SHP77 (cell line): ENCODE measurements around the gene JAM2.
A peak's percentile ranks its signal among the peaks of the same experiment; 100 is the strongest.

Experiments
- DNase-seq, 2 experiments: peaks; one replicate each; lab custom pipeline; 2025; lab: John Stamatoyannopoulos, UW

JAM2 gene

DNA sequence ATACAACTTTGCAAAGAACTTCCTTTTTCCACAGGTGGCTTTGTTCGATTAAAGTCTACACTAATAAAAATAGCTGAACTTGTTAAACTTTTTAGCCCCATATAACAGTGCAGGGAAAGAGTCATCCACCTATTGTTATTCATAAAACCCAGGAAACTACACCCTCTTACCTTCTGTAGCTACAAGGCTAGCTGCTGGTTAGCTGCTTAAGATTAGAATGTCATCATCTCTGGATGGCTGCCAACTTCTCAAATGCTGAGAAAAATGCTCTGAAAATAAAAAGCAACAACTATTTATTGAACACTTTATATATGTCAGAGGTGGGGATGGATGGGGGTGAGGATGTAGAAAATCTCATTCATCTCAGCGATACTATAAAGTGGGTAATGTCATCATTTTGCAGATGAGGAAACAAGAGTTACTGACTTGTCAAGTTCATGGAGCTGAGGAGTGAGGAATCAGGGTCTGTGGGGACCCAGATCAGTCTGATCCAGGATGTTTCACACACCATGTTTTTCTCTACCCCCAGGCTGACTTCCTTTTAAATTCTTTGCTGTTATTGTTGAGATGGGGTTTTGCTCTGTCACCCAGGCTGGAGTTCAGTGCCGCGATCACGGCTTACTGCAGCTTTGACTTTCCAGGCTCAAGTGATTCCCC is 78.6 kb downstream of the JAM2 start:
- DNase-seq, result no peak

DNA sequence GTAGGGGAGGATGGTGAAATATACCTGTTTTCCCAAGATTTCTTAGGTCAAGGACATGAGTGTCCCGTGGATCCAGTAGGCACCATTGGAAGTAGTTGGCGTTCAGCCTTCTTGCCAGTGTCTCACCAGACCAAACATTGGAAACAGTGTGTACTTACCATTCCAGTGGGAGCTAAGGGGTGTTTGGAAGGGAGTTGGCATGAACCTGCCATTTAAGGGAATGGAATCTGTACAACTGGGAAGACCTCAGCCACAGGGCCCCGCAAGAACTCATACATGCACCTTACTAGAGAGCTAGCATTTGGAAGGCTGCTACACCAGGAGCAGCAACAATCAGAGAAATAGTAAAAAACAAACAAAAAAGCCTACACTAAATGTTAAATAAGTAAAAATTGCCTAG is 82.9 kb downstream of the JAM2 start:
- no peak for DNase-seq

DNA sequence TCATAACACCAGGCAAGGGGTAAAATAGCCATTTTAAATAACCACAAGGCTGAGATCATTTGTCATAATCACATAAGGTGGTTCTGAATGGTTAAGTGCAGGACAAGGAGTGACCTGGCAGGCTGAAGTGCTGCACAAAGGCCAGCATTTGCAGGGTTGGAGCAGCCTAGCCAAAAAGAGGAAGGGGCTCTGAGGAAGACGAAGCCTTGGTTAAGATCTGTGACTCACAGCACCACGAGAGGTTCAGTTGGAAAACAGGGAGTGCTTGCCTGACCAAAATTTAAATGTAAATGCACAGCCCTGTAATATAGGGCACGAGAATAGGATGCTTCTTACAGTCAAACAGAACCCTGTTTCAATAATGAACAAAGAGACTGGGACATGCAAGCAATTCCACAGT is 83.6 kb downstream of the JAM2 start:
- DNase-seq, result no peak

DNA sequence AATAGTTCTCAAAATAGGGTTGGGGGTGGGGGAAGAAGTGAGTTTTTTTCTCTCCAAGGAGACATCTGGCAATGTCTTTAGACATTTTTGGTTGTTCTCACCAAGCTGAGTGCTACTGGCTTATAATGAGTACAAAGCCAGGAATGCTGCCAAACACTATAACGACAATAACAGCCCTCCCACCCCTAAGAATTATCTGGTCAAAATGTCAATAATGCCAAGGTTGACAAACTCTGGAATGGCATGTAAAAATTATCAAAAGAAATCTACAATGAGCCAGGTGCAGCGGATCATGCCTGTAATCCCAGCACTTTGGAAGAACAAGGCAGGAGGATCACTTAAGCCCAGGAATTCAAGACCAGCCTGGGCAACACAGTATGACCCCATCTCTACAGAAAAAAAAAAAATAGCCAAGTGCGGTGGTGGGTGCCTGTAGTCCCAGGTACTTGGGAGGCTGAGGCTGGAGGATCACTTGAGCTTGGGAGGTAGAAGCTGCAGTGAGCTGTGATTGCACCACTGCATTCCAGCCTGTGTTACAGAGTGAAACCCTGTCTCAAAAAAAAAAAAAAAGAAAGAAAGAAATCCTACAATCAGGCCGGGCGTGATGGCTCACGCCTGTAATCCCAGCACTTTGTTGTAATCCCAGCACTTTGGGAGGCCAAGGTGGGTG is 93.2 kb downstream of the JAM2 start:
- DNase-seq, result no peak

DNA sequence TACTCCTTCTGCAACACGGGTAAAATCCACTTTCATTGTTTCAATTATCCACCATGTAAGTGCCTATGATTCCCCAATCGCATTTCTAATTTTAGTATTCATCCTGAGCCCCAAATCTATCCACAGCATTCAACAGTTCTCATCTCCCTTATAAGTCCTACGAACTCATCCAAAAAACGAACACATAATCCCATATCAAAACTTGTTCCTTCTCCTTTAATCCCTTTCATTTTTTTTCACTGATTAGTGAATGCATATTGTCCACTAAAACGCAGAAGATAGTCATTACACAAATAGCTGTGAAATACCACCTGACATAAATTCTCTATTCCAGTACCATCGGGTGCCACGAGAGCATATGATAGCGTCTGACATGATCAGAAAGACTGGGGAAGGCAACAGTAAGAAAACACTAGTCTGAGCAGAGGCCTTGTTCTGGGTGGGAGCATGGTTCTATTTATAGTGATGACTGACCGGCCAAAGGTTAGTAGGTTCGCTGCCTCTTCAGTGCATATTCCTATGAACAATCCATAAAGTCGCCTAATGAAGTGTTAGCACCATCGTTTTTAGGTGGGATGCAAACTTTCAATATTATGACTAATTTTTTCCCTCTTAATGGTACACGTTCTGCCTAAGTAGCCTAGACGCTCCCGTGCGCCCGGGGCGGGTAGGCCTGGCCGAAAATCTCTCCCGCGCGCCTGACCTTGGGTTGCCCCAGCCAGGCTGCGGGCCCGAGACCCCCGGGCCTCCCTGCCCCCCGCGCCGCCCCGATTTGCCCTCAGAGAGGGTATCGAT is 95.0 kb downstream of the JAM2 start:
- peak in 1 of 2 experiments; percentile 10 for DNase-seq

DNA sequence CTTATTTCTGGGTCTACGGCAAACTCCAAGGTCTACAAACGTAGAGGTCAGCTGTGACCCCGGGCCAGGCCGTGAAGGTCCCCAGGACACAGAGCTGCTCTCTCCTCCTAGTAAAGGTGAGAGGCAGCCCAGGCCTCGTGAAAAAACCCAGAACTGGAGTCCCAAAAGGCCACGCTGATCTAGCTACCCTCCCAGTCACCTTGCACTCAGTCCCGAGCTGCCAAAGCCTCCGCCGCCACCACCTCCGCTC is 95.5 kb downstream of the JAM2 start:
- DNase-seq, result no peak

DNA sequence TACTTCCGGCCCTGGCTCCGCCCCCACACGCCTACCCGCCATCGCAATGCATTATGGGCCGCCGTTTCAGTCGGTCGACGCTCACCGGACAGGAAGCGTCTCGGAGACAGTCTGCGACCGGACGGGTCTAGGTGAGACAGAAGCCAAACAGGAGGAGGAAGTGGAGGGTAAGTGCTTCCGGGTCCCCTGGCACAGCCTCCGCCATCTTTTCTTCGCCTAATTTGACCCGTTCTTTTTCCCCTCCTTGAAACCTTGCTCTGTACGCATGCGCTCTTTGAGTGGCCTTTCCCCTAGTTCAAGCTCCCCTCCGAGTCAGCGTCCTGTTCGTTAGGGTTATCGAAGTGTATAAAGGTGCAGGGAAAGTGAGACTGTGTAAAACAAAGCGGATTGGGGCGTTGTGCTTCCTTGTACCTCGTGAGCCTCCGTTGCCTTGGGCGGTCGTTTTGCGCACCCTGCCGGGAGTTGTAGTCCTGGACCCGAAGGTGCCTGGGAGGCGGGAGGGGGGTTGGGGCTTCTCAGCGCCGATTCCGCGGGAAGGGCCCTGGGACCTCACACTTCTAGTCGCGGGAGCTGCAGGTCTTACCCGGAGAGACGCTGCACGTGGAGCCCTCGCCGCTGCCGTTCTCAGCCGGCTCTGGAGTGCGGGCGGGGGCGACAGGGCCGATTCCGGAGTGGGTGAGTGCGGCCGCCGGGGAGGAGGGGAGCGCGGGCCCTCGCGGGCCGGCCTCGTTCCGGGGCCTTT is 96.0 kb downstream of the JAM2 start, which contains the start of the genes ATP5PF and GABPA:
Gene ATP5PF (minus strand): TSS at position 1 of the 742 bp plus-strand sequence. CDS start 5,110 bp downstream, outside the sequence.
Gene GABPA (plus strand): TSS at position 69 of the 742 bp plus-strand sequence. CDS start 6,627 bp downstream, outside the sequence.
- DNase-seq, result peak; percentile 94 to 96

DNA sequence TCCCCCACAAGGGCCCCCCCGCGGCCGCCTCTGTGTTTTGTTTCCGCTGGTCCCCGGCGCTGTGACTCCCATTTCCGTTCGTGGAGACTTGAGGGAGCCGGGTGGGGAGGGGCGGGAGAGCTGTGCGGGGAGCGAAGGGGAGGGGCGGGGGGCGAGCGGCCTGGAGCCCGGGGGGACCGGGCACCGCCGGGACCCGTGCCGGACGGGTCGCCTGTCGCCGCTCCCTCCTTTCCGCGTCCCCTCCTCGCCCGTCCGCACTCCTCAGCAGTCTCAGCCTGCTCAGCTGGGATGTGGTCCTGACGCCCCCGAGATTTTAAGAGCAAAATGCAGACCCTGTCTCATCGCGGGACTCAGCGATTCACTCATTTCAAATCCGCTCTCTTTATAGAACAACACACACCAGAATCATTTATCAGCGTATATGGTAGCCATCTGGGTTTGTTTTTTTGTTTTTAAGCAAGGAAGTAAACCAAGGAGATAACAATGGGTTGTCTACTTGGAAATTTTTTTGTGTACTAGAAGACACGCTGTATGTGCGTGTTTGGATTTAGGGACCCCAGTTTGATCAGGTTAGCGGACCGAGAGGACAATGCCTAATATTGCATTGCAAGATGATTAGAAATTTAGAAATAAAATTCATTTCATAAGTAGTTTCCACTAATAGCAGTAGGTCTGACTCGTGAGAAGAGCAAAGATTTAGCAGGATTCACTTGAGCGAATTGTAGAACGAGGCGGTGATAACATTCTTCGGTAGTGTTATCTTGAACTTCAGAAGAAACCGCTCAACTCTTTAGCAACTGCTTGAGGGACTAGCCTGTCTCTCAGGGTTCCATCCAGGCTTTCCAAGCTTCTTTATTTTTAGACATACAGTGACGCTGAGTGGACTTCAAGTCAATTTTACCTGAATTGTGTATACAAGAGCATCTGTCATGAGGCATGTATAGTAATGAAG is 96.9 kb downstream of the JAM2 start:
- DNase-seq, result peak; percentile 89 to 90

DNA sequence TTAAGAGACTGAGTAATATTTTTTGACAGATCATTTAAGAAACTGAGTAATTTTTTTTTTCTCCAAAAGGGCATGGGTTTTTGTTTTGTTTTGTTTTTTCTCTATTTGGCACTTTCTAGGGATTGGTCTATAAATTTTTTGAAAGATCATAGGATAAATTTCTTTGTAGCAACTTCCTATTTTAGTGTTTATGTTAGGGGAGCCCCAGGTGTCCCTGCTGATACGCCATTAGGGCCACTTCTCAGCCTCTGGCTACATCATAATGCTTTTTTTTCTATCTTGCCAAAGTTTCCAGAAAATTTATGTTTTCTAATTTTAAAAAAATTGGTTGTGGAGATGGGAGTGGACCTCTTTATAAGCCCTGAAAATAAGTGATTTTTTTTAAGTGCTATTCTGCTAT is 98.4 kb downstream of the JAM2 start:
- DNase-seq, result no peak

DNA sequence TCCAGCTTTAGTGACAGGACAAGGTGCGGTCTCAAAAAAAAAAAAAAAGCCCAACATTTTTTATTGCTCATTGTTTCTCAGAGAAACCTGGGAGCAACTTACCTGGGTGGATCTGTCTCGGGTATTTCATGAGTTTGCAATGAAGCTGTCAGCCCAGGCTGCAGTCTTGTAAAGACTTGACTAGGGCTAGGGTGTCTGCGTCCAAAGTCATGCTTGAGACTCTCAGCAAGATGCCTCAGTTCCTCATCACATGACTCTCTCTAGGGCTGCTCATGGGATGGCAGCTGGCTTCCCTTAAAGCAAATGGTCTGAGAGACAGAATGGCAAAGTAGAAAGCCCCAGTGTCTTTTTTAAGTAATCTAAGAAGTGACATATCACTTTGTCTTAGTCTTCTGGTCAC is 103.8 kb downstream of the JAM2 start:
- DNase-seq, result no peak

DNA sequence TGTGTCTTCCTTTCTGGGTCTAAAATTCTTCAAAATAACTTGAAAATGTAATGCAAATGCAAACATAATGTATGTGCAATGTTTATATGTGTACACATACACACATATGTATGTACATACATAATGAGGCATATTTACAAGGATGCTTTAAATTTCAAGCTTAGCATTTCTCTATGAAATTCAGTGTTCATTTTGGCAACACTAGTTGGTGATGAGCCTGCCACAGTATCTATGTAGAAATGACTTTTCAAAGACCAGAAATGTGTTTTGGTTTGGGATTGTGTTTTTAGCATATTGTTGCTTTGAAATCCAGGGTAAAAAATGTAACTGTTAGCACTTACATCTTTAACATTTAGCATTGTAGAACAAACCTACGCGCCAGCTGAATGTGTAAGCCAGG is 105.8 kb downstream of the JAM2 start:
- DNase-seq, result no peak

DNA sequence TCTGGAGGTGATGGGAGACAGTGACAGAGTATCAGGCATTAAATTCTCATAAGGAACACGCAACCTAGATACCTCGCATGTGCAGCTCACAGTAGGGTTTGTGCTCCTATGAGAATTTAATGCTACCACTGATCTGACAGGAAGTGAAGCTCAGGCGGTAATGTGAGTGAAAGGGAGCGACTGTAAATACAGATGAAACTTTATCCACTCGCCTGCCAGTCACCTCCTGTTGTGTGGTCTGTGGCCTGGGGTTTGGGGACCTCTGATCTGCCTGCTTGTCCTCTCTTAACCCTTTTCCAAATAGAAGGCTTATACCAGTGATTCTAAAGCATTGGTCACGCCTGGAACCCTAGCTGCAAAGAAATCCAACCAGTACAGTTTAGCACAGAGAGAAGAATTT is 111.0 kb downstream of the JAM2 start:
- no peak for DNase-seq

DNA sequence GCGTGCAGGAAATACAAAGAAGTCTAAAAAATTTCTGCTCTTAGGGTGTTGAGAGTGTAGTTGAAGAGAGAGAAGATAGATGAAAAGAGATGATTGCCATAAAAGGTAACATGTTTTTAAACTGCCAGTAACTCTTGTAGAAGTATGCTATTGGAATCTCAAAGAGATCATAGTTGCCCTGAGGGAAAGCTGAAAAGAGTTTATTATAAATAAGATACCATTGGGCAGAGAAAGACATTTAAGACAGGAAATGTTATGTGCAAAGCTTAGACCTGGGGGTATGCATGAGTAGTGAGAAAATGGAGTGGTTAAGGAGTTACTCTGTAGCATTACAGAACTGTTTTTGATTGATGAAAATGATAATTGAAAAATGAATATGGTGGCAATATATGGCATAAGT is 113.4 kb downstream of the JAM2 start:
- DNase-seq, result no peak

DNA sequence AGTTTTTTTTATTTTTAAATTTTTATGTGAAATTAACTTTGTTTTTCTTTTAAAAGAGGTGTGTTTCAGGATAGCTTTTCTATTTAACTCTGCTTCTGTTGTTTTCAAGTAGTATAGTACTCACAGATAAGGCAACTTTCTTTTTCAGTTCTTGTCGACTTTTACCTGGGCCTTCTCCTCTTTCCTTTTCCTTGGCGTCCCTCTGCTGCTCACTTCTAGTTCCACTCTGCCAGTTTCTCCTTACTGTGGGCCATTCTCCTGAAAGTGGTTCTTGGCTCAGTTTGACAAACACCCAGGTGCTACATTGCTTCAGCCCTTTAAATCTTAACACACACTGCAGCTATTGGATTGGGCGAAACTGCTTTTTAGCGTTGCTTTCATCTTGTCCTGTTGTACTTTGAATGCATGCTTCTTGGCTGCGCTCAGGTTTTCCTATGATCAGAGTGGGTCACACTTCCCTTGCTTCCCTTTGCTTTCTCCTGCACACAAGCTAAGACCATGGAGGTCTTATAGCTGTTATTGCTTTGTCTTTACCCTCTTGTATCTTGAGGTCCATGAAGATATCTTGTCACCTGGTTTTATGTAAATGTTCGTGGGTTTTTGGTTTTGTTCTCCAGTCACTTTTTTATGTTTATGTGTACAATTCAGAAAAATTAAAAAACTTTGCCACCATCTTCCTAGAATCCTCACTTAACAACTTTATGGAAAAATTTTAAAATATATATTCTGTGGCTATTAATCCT is 117.3 kb downstream of the JAM2 start:
- no peak for DNase-seq

DNA sequence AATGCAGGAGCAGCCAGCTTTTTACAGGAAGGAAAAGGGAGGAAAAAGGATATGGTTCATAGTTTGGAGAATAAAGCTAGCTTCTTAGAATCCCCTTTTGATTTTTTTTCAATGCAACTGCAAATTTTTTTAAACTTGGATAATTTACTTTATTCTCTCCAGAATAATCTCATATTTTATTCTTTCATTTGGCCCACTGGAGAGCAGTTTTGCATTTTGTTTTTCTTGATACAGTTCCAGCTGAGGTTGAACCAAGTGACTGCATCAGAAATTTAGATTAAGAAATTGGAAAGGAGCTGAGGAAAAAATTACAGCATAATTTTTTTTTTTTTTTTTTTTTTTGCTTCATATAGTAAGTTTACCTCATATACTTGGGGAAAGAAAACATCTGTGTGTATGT is 118.5 kb downstream of the JAM2 start:
- DNase-seq, result no peak

DNA sequence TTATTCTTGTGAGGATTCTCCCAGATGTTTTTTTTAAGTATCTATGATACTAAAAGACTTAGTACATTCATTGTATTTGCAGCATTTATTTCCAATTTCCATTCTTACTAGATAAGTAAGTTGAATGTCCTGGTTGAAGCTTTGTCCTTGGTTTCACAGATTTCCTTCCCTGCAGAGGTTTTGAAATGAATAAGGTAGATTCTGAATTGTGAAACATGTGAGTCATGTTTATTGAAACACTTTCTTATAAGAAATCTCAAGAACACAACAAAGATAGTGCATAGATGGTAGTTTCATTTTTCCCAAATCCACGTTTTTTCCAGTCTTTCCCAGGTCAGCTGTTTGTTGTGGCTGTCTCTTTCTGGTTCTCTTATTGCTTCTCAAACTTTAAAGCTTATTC is 120.5 kb downstream of the JAM2 start:
- DNase-seq, result no peak

DNA sequence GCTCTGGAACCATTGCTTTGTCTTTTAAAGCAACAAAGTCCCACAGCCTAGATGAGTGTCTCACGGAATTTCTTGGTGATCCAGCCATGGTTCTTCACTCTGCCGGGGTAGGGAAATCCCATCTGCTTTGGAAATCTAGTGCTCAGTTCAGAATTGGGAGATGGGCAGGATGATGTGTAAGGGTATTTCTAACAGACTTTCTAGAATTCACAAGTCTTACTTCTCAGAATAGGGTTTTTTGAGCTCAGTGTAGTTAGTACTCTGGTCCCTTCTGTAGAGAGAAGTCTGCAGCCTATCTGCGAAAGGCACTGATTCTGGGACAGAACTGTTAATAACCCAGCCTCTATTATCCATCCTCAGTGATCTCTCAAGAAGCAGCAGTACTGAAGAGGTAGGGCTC is 121.0 kb downstream of the JAM2 start:
- DNase-seq, result no peak

DNA sequence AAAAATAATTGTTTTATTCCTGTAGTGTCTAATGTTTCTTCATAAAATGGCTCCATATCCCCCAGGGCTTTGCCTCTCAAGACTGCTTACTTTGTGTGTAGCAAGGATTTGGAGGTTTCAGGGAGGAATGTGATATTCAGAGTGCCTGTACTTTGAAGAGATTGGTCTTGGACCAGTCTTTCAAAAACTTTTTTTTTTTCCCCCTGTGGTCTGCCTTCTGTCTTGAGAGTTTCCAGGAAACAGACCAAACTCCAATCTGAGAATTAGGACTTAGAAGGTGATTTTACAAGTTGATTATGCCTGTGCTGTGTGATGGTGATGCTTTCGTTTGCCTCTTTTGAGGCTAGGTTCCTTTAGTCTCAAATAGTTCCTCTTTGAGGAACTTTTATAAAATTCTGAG is 121.6 kb downstream of the JAM2 start:
- DNase-seq, result no peak

DNA sequence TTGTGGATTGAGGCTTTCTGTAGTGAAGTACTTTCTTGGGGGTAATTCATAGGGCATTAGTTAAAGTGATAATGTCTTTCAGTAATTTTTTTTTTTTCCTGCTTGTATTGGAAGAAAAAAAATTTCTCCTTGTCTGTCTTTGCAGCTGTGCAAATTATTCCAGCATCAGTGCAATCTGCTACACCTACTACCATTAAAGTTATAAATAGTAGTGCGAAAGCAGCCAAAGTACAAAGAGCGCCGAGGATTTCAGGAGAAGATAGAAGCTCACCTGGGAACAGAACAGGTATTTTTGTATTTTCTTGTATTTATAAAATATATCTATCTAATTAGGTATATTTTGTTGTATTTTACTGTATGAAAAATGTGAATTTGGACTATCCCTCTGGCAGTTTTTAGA is 125.0 kb downstream of the JAM2 start:
- no peak for DNase-seq
